Measurements from ENCODE around the gene ZDHHC5.

The ZDHHC5 gene, protein sequence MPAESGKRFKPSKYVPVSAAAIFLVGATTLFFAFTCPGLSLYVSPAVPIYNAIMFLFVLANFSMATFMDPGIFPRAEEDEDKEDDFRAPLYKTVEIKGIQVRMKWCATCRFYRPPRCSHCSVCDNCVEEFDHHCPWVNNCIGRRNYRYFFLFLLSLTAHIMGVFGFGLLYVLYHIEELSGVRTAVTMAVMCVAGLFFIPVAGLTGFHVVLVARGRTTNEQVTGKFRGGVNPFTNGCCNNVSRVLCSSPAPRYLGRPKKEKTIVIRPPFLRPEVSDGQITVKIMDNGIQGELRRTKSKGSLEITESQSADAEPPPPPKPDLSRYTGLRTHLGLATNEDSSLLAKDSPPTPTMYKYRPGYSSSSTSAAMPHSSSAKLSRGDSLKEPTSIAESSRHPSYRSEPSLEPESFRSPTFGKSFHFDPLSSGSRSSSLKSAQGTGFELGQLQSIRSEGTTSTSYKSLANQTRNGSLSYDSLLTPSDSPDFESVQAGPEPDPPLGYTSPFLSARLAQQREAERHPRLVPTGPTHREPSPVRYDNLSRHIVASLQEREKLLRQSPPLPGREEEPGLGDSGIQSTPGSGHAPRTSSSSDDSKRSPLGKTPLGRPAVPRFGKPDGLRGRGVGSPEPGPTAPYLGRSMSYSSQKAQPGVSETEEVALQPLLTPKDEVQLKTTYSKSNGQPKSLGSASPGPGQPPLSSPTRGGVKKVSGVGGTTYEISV
- 83.8 to 92.2 (median 86.8) reads per million in 3 donors for total RNA-seq

DNA sequence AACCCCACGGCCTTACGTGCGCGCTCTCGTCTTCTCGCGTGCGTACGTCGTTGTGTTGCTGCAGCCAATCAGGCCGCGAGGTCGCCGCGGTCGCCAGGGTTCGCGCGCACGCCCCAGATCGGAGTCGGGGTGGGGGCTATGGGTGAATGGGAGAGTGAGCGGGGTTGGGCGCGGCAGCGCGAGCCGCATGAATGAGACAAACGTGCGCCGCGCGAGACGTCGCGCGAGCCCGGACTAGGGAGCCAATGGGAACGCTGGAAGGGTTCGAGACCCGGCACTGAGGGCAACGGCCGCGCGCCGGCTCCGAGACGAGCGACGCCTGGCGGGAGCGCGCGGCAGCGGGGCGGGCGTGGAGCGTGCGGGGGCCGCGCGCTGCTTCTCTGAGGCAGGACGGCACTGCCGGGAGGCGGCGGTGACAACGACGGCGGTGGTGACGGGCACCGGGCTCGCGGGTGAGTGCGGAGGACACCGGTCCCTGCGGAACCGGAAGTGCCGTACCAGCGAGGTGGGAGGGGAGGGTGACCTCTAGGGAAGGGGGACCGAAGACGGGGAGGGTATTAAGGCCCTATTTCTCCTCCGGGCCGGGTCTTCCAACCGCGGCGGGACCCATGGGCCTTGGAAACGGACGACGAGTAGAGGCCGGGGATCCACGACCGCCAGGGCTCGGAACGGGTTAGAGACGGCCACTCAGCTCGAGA is at the start of gene ZDHHC5:
ZDHHC5 (plus strand) TSS at position 379 of the 698 bp plus-strand sequence. CDS start 4,977 bp downstream, outside the sequence.
- Histone ChIP-seq H3K36me3 (ENCODE audit: control insufficient read depth, insufficient read depth, low read length) (peaks cover 15% of the 10 kb centered on the region), H3K4me3 (ENCODE audit: insufficient read depth, low read depth, low read length, poor library complexity, severe bottlenecking) (peak within 1 kb of the TSS; percentile 96), H3K27ac (ENCODE audit: insufficient read depth, low read length, poor library complexity, severe bottlenecking) (peak within 1 kb of the TSS; percentile 99), H3K9me3 (ENCODE audit: control insufficient read depth, low read length) (no peaks in the 10 kb centered on the region), H3K27me3 (replicated peaks; ENCODE audit: control insufficient read depth, insufficient read depth, low read length, poor library complexity, severe bottlenecking) (no peaks in the 10 kb centered on the region), H3K4me1 (ENCODE audit: control insufficient read depth, insufficient read depth, low read length, poor library complexity, severe bottlenecking) (peaks cover 13% of the 10 kb centered on the region)
- peak; percentile 99 to 100 (median 99) for DNase-seq

DNA sequence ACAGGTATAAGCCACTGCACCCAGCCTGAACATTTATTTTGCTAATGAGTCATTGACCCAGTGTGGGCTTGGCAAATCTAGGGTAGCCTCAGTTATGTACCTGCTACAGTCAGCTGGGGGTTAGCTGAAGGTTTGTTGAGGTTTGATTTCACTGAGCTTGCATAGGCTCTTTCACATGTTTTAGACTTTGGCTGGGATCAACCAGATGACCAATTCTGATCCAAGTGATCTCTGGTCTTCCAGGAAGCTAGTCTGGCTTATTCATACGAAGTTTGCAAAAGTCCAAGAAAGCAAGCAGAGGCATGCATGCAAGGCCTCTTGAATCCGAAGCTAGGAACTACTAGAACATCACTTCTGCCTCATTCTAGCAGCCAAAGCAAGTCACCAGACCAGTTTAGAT is 49.5 kb upstream of the ZDHHC5 start:
- H3K4me1 ChIP-seq (ENCODE audit: control insufficient read depth, insufficient read depth, low read length, poor library complexity, severe bottlenecking): no peaks in the 10 kb centered on the region
- H3K9me3 ChIP-seq (ENCODE audit: control insufficient read depth, low read length): no peaks in the 10 kb centered on the region
- H3K27me3 ChIP-seq (replicated peaks; ENCODE audit: control insufficient read depth, insufficient read depth, low read length, poor library complexity, severe bottlenecking): no peaks in the 10 kb centered on the region
- DNase-seq: no peak
- no peak overlapping the region for H3K27ac ChIP-seq (ENCODE audit: insufficient read depth, low read length, poor library complexity, severe bottlenecking)
- H3K36me3 ChIP-seq (ENCODE audit: control insufficient read depth, insufficient read depth, low read length): no peaks in the 10 kb centered on the region
- H3K4me3 ChIP-seq (ENCODE audit: insufficient read depth, low read depth, low read length, poor library complexity, severe bottlenecking): no peak overlapping the region

DNA sequence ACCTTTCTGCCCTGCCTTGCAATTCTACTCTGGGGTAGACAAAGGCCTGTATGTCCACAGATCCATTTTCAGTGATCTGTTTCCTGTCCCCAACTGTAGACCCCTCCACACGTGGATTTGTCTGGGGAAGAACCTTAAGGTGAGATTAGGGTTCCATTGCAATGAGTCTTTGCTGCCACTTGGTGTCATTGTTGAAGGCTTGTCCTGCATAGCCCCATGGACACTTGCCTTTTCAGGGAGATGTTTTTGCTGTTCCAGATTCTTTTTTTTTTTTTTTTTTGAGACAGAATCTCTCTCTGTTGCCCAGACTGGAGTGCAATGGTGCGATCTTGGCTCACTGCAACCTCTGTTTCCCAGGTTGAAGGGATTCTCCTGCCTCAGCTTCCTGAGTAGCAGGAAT is 48.6 kb upstream of the ZDHHC5 start:
- no peaks in the 10 kb centered on the region for H3K4me1 ChIP-seq (ENCODE audit: control insufficient read depth, insufficient read depth, low read length, poor library complexity, severe bottlenecking)
- H3K27me3 ChIP-seq (replicated peaks; ENCODE audit: control insufficient read depth, insufficient read depth, low read length, poor library complexity, severe bottlenecking): no peaks in the 10 kb centered on the region
- H3K9me3 ChIP-seq (ENCODE audit: control insufficient read depth, low read length): no peaks in the 10 kb centered on the region
- no peak overlapping the region for H3K27ac ChIP-seq (ENCODE audit: insufficient read depth, low read length, poor library complexity, severe bottlenecking)
- no peaks in the 10 kb centered on the region for H3K36me3 ChIP-seq (ENCODE audit: control insufficient read depth, insufficient read depth, low read length)
- no peak for DNase-seq
- H3K4me3 ChIP-seq (ENCODE audit: insufficient read depth, low read depth, low read length, poor library complexity, severe bottlenecking): no peak overlapping the region

DNA sequence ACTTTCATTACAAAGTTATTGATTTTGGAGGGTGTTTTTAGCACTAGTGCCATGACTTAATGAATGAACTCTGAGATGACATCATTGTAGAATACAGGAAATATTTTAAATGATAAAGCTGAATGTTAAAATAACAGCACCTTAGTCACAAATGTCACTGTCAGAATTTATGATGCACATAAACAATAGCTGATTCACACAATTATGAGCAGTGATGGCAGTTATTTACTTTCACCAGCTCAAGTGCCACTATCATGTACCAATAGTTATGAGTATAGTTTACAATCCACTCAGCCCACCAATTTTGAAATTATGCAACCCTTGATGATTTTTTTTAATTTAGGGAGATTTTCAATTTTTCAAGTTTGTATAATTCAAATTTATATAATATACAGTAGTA is 47.4 kb upstream of the ZDHHC5 start:
- H3K36me3 ChIP-seq (ENCODE audit: control insufficient read depth, insufficient read depth, low read length): no peaks in the 10 kb centered on the region
- no peak for DNase-seq
- H3K4me3 ChIP-seq (ENCODE audit: insufficient read depth, low read depth, low read length, poor library complexity, severe bottlenecking): no peak overlapping the region
- no peaks in the 10 kb centered on the region for H3K27me3 ChIP-seq (replicated peaks; ENCODE audit: control insufficient read depth, insufficient read depth, low read length, poor library complexity, severe bottlenecking)
- H3K27ac ChIP-seq (ENCODE audit: insufficient read depth, low read length, poor library complexity, severe bottlenecking): no peak overlapping the region
- H3K4me1 ChIP-seq (ENCODE audit: control insufficient read depth, insufficient read depth, low read length, poor library complexity, severe bottlenecking): no peaks in the 10 kb centered on the region
- no peaks in the 10 kb centered on the region for H3K9me3 ChIP-seq (ENCODE audit: control insufficient read depth, low read length)

DNA sequence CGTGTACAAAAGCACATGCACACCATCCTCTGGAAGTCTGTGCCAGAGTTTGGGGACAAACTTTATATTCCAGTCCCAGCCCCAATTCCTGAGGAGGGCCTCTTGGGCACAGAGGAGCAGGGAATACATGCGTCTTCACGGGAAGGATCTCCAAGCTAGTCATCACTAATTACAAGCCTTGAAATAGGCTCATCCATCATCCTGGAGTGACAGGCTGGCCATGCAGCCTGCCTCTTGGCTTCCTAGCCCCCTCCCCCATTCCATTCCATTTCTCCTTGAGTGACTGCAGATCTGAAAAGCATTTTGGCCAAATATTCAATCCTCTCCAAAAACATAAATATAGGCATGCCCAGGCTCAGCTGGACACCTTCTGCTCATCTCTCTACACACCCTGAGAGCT is 45.7 kb upstream of the ZDHHC5 start:
- Histone ChIP-seq H3K27me3 (replicated peaks; ENCODE audit: control insufficient read depth, insufficient read depth, low read length, poor library complexity, severe bottlenecking) (no peaks in the 10 kb centered on the region), H3K4me3 (ENCODE audit: insufficient read depth, low read depth, low read length, poor library complexity, severe bottlenecking) (no peak overlapping the region), H3K9me3 (ENCODE audit: control insufficient read depth, low read length) (no peaks in the 10 kb centered on the region), H3K27ac (ENCODE audit: insufficient read depth, low read length, poor library complexity, severe bottlenecking) (no peak overlapping the region), H3K4me1 (ENCODE audit: control insufficient read depth, insufficient read depth, low read length, poor library complexity, severe bottlenecking) (no peaks in the 10 kb centered on the region), H3K36me3 (ENCODE audit: control insufficient read depth, insufficient read depth, low read length) (no peaks in the 10 kb centered on the region)
- DNase-seq: no peak

DNA sequence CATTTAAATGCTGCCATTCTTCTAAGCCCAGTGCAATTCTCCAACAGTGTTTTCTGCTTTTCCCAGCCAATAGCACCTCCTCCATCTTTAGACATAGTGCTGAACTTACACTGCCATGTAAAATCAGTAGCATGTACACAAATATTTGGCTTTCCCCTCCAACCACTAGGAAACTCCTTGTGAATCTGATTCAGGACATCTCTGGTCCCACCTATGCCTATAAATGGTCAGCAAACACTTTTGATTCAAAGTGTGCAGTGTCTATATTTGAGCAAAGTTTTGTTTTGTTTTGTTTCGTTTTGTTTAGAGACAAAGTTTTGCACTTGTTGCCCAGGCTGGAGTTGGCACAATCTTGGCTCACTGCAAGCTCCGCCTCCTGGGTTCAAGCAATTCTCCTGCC is 43.0 kb upstream of the ZDHHC5 start:
- Histone ChIP-seq H3K4me1 (ENCODE audit: control insufficient read depth, insufficient read depth, low read length, poor library complexity, severe bottlenecking) (no peaks in the 10 kb centered on the region), H3K27ac (ENCODE audit: insufficient read depth, low read length, poor library complexity, severe bottlenecking) (no peak overlapping the region), H3K4me3 (ENCODE audit: insufficient read depth, low read depth, low read length, poor library complexity, severe bottlenecking) (no peak overlapping the region), H3K27me3 (replicated peaks; ENCODE audit: control insufficient read depth, insufficient read depth, low read length, poor library complexity, severe bottlenecking) (no peaks in the 10 kb centered on the region), H3K9me3 (ENCODE audit: control insufficient read depth, low read length) (no peaks in the 10 kb centered on the region), H3K36me3 (ENCODE audit: control insufficient read depth, insufficient read depth, low read length) (no peaks in the 10 kb centered on the region)
- no peak for DNase-seq

DNA sequence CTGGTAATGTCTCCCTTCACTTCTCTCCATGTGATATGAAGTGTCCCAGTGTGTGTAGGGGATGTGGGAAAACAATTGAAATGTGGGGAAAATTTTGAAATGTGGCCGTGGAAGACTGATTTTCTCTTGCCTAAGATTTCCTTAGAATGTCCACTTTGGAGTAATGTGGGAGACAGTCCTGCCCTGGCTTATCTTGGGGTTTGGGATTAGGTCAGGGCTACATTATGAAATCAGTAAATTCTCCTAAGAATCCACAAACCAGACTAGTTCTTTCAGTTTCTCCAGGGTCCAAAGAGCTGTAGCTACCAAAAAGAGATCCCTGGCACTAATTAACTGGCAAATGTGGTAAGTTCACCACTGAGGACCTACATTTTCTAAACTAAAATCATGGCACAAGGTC is 41.0 kb upstream of the ZDHHC5 start:
- no peak overlapping the region for H3K27ac ChIP-seq (ENCODE audit: insufficient read depth, low read length, poor library complexity, severe bottlenecking)
- no peaks in the 10 kb centered on the region for H3K4me1 ChIP-seq (ENCODE audit: control insufficient read depth, insufficient read depth, low read length, poor library complexity, severe bottlenecking)
- no peaks in the 10 kb centered on the region for H3K36me3 ChIP-seq (ENCODE audit: control insufficient read depth, insufficient read depth, low read length)
- DNase-seq: no peak
- H3K9me3 ChIP-seq (ENCODE audit: control insufficient read depth, low read length): no peaks in the 10 kb centered on the region
- H3K4me3 ChIP-seq (ENCODE audit: insufficient read depth, low read depth, low read length, poor library complexity, severe bottlenecking): no peak overlapping the region
- H3K27me3 ChIP-seq (replicated peaks; ENCODE audit: control insufficient read depth, insufficient read depth, low read length, poor library complexity, severe bottlenecking): no peaks in the 10 kb centered on the region

DNA sequence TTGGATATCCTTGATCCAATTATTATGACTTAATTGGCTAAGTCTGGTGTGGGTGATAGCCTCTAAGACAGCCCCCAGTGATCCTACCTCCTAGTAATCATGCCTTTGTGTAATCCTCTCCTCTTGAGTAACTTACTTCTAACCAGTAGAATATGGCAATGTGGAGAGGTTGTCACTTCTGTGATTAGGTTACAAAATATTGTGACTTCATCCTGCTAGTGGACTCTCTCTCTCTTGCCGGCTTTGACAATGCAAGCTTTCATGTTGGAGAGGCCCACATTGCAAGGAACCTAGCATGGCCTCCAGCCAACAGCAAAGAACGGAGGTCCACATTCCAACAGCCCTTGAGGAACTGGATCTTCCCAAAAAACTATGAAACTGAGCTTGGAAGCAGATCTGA is 37.7 kb upstream of the ZDHHC5 start:
- H3K4me3 ChIP-seq (ENCODE audit: insufficient read depth, low read depth, low read length, poor library complexity, severe bottlenecking): no peak overlapping the region
- no peaks in the 10 kb centered on the region for H3K4me1 ChIP-seq (ENCODE audit: control insufficient read depth, insufficient read depth, low read length, poor library complexity, severe bottlenecking)
- no peak overlapping the region for H3K27ac ChIP-seq (ENCODE audit: insufficient read depth, low read length, poor library complexity, severe bottlenecking)
- no peaks in the 10 kb centered on the region for H3K36me3 ChIP-seq (ENCODE audit: control insufficient read depth, insufficient read depth, low read length)
- H3K9me3 ChIP-seq (ENCODE audit: control insufficient read depth, low read length): no peaks in the 10 kb centered on the region
- H3K27me3 ChIP-seq (replicated peaks; ENCODE audit: control insufficient read depth, insufficient read depth, low read length, poor library complexity, severe bottlenecking): no peaks in the 10 kb centered on the region
- no peak for DNase-seq

DNA sequence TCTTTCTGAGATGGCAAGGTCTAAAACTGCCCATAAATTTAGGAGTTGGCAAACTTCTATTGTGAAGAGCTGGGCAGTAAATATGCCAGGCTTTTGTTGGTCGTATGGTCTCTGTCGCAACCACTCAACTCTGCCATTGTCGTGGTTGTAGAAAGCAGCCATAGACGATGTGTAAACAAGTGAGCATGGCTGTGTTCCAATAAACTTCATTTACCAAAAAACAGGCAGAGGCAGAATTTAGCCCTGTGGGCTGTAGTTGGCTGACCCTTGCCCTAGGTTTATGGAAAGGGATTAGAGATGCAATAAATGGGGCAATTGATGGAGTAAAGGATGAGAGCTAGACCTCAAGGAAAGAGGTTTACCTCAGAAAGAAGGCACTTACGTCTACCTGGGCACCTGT is 35.8 kb upstream of the ZDHHC5 start:
- Histone ChIP-seq H3K27ac (ENCODE audit: insufficient read depth, low read length, poor library complexity, severe bottlenecking) (no peak overlapping the region), H3K4me1 (ENCODE audit: control insufficient read depth, insufficient read depth, low read length, poor library complexity, severe bottlenecking) (no peaks in the 10 kb centered on the region), H3K36me3 (ENCODE audit: control insufficient read depth, insufficient read depth, low read length) (no peaks in the 10 kb centered on the region), H3K4me3 (ENCODE audit: insufficient read depth, low read depth, low read length, poor library complexity, severe bottlenecking) (no peak overlapping the region), H3K27me3 (replicated peaks; ENCODE audit: control insufficient read depth, insufficient read depth, low read length, poor library complexity, severe bottlenecking) (no peaks in the 10 kb centered on the region), H3K9me3 (ENCODE audit: control insufficient read depth, low read length) (no peaks in the 10 kb centered on the region)
- DNase-seq: no peak
